HL-60 (cell line): ENCODE data around the gene PCED1B.

Experiments used
- CTCF ChIP-seq: IDR thresholded peaks from one replicate; pipeline ENCODE4 v1.5.1; 2011; ENCODE audit warnings: low read length, control low read depth, inconsistent platforms; ENCODE audit not compliant: insufficient read depth
- POLR2AphosphoS5 ChIP-seq: IDR thresholded peaks from 2 replicates; pipeline ENCODE4 v1.6.1; 2012; ENCODE audit warnings: low read depth
- REST ChIP-seq: IDR thresholded peaks from 2 replicates; pipeline ENCODE4 v1.6.1; 2012; ENCODE audit warnings: low read depth; ENCODE audit not compliant: insufficient replicate concordance
- SPI1 ChIP-seq: IDR thresholded peaks from 2 replicates; pipeline ENCODE4 v1.6.1; 2012; ENCODE audit warnings: low read depth, mild to moderate bottlenecking, borderline replicate concordance

- TF ChIP-seq CTCF (no peak), POLR2AphosphoS5 (no peak), SPI1 (no peak), REST (no peak)
Observed at GRCh38 chr12:47078733-47079467, 521 bp upstream of the PCED1B start.
